Fibroblast of villous mesenchyme (primary cell): ENCODE measurements around the gene ACER1. TPM values are rescaled to one million over a fixed set of nuclear protein-coding genes. Genes with fewer than 3 reads are reported as not detected.
A peak's percentile ranks its signal among the peaks of the same experiment; 100 is the strongest.
"Not testable (repeated sequence)": the region's sequence is repeated elsewhere in the genome, so short reads cannot be mapped to it uniquely, and the experiment has no call there.

Source experiments
- DNase-seq: peaks from one replicate; pipeline ENCODE4 v3.0.0-alpha.2; 2010; ENCODE audit warnings: low read depth
- H3K4me3 ChIP-seq: 2 replicates; pipeline ENCODE4 v1.5.1; 2011; ENCODE audit warnings: low read depth, mild to moderate bottlenecking, low read length
- total RNA-seq: library from RNA; depleted of rRNA; stranded (reverse); fragments of >200 nt; gene quantifications from 2 replicates; pipeline ENCODE4 v1.2.3, GENCODE V29; 2012
- TF ChIP-seq, protein P1 (sequence below): IDR thresholded peaks from 2 replicates; pipeline ENCODE4 v1.5.1; 2012; ENCODE audit warnings: low read depth, mild to moderate bottlenecking, low read length; ENCODE audit not compliant: insufficient read depth

Gene ACER1
- total RNA-seq, 1 donor, result not detected

GRCh38 chr19:6319376-6319775, 14.0 kb downstream of the ACER1 start:
- no peak overlapping the region for H3K4me3 ChIP-seq
- no peak for DNase-seq

DNA sequence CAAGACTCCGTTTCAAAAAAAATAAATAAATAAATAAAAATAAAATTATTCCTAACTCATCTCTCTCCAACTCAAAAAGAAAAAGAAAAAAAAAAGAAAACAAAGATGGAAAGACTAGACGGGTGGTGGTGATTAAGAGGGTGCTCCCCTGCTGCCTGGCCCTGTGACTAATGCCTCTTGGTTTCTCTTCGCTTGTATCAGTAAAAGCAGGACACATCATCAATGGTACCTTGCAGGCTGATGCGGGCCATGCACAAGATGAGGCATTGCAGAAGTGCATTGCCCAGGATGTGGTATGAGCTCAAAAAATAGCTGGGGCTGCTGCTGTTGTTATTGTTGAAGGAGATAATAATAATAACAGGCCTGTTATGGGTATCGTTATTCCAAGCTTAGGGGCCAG, 14.6 kb downstream of the ACER1 start:
- no peak for DNase-seq
- H3K4me3 ChIP-seq, result no peak overlapping the region
- TF ChIP-seq, protein P1, sequence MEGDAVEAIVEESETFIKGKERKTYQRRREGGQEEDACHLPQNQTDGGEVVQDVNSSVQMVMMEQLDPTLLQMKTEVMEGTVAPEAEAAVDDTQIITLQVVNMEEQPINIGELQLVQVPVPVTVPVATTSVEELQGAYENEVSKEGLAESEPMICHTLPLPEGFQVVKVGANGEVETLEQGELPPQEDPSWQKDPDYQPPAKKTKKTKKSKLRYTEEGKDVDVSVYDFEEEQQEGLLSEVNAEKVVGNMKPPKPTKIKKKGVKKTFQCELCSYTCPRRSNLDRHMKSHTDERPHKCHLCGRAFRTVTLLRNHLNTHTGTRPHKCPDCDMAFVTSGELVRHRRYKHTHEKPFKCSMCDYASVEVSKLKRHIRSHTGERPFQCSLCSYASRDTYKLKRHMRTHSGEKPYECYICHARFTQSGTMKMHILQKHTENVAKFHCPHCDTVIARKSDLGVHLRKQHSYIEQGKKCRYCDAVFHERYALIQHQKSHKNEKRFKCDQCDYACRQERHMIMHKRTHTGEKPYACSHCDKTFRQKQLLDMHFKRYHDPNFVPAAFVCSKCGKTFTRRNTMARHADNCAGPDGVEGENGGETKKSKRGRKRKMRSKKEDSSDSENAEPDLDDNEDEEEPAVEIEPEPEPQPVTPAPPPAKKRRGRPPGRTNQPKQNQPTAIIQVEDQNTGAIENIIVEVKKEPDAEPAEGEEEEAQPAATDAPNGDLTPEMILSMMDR, result no peak

More at GRCh38 chr19:6319376-6319775, 14.0 kb downstream of the ACER1 start:
- TF ChIP-seq, protein P1, result no peak

DNA sequence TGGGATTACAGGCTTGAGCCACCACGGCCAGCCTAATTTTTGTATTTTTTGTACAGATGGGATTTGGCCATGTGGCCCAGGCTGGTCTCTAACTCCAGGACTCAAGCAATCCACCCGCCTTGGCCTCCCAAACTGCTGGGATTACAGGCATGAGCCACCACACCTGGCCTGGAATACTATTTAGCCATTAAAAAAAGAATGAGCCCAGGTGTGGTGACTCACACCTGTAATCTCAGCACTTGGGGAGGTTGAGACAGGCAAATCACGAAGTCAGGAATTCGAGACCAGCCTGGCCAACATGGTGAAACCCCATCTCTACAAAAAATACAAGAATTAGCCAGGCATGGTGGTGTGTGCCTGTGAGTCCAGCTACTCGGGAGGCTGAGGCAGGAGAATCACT, 17.8 kb downstream of the ACER1 start:
- DNase-seq, H3K4me3 ChIP-seq: not testable (repeated sequence)

GRCh38 chr19:6313398-6313969, 19.9 kb downstream of the ACER1 start:
- no peak for DNase-seq
- TF ChIP-seq, protein P1, result no peak
- no peak overlapping the region for H3K4me3 ChIP-seq

DNA sequence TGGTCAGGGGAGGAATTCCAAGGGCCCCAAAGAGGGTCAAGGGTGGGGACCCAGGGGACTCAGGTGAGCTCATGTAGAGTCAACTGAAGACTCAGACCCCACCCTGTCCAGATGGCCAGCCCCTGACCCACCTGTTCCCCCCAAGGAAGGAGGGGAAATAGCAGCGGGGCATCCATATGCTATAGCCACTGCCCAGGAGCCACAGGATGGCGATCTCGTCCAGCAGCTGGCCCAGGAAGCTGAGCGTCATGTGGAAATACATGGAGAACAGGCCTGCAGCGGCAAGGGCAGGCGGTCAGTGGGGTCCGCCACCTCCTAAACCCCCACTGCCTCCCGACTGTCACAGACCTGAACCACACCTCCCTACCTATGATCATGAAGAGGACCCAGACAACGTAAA, 21.4 kb downstream of the ACER1 start:
- no peak for DNase-seq
- H3K4me3 ChIP-seq, result no peak overlapping the region
- TF ChIP-seq, protein P1, result peak; percentile 25

GRCh38 chr19:6298413-6298812, 35.0 kb downstream of the ACER1 start:
- H3K4me3 ChIP-seq, result no peak overlapping the region
- no peak for DNase-seq
- TF ChIP-seq, protein P1, result no peak

DNA sequence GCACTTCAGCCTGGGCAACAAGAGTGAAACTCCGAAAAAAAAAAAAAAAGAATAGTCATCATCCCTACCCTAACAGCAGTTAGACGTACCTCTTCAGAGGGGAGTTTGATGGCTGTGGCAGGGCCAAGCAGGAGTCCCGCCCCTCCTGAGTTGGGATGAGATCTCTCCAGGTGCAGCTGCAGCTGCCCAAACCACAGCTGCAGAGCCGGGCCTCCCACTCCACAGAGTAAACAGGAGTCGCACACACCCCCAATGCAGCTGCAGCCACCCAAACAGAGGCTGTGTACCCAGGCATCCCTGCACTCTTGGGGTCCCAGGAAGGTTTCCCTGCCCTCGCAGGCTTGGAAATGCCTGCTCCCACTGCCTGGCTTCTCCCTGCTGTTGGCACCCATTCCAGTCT, 36.2 kb downstream of the ACER1 start:
- TF ChIP-seq, protein P1, result no peak
- no peak for DNase-seq

More for the DNA sequence above, 36.2 kb downstream of the ACER1 start:
- H3K4me3 ChIP-seq, result no peak overlapping the region
